Osteoblast (primary cell): ENCODE measurements around the gene RMC1. TPM values are rescaled to one million over a fixed set of nuclear protein-coding genes. Genes with fewer than 3 reads are reported as not detected.
A peak's percentile ranks its signal among the peaks of the same experiment; 100 is the strongest.

Experiments used
- DNase-seq: peaks from one replicate; pipeline ENCODE4 v3.0.0; 2011; ENCODE audit warnings: low spot score, mixed read lengths; ENCODE audit not compliant: insufficient read length; ENCODE audit errors: missing footprints
- H2AFZ ChIP-seq: 2 replicates; pipeline ENCODE4 v1.6.0; 2011; ENCODE audit warnings: mild to moderate bottlenecking, low read length
- H3K27ac ChIP-seq: 2 replicates; pipeline ENCODE4 v1.5.1; 2011; ENCODE audit warnings: mild to moderate bottlenecking, low read depth, low read length, moderate library complexity
- H3K27me3 ChIP-seq: 2 replicates; pipeline ENCODE4 v1.6.0; 2012; ENCODE audit warnings: mild to moderate bottlenecking, control low read depth, inconsistent platforms, low read length, moderate library complexity; ENCODE audit not compliant: insufficient read depth
- H3K36me3 ChIP-seq: 2 replicates; pipeline ENCODE4 v1.5.1; 2011; ENCODE audit warnings: mild to moderate bottlenecking, low read length, control low read depth, moderate library complexity; ENCODE audit not compliant: insufficient read depth
- H3K4me1 ChIP-seq: 2 replicates; pipeline ENCODE4 v1.5.1; 2011; ENCODE audit warnings: mild to moderate bottlenecking, low read length, control low read depth, moderate library complexity; ENCODE audit not compliant: insufficient read depth
- H3K4me2 ChIP-seq: 2 replicates; pipeline ENCODE4 v1.6.0; 2011; ENCODE audit warnings: mild to moderate bottlenecking, low read length; ENCODE audit not compliant: insufficient read depth
- H3K4me3 ChIP-seq: fragments of 200-600 bp; sonication (generic); 3 replicates; pipeline ENCODE4 v1.5.1; 2012; ENCODE audit warnings: mild to moderate bottlenecking, low read length, inconsistent platforms; ENCODE audit not compliant: insufficient read depth
- H3K79me2 ChIP-seq: 2 replicates; pipeline ENCODE4 v1.6.0; 2012; ENCODE audit warnings: mild to moderate bottlenecking, low read length, control low read depth, inconsistent platforms; ENCODE audit not compliant: insufficient read depth
- H3K9me3 ChIP-seq: 2 replicates; pipeline ENCODE4 v1.5.1; 2011; ENCODE audit warnings: low read depth, low read length, control low read depth
- H4K20me1 ChIP-seq: 2 replicates; pipeline ENCODE4 v1.6.0; 2012; ENCODE audit warnings: mild to moderate bottlenecking, low read length, control low read depth; ENCODE audit not compliant: insufficient read depth
- small RNA-seq: library from RNA; depleted of rRNA; stranded (forward); fragments of <200 nt; gene quantifications from one replicate; pipeline ENCODE3, GENCODE V24; 2012
- total RNA-seq: library from RNA; depleted of rRNA; stranded (reverse); fragments of >200 nt; gene quantifications from 2 replicates; pipeline ENCODE4 v1.2.3, GENCODE V29; 2012
- TF ChIP-seq, protein P1 (sequence below): IDR thresholded peaks from 2 replicates; pipeline ENCODE4 v1.5.1; 2011; ENCODE audit warnings: mild to moderate bottlenecking, low read depth, low read length, moderate library complexity; ENCODE audit errors: extremely low read depth

Gene RMC1
- total RNA-seq, 1 donor: 22.8 TPM

DNA sequence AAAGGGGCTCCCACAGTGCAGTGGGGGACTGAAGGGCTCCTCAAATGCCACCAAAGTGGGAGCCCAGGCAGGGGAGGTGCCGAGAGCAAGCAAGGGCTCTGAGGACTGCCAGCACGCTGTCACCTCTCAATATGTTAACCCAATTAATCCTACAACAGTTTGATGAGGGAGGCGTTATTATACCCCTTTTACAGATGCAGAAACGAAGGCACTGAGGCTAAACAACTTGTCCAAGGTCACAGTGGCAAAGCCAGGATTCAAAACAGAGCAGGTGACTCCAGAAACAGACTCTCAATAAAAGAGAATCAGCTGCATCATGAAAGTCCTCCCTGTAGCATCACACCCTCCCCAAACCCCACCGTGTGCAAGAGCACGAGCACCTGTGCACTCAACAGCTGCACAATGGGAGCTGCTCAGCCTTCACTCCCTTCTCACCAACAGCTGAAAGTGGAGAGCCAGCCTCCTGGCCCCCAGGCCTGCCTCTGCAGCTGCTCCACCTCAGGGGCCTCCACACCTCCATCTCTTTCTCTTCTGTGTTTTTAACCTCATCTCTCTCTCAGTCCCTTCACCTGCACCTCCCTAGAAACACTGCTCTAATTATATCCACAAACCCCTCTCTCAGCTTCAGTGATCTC is 74.9 kb downstream of the RMC1 start:
- peaks cover 8% of the 10 kb centered on the region for H3K36me3 ChIP-seq
- TF ChIP-seq, protein P1, sequence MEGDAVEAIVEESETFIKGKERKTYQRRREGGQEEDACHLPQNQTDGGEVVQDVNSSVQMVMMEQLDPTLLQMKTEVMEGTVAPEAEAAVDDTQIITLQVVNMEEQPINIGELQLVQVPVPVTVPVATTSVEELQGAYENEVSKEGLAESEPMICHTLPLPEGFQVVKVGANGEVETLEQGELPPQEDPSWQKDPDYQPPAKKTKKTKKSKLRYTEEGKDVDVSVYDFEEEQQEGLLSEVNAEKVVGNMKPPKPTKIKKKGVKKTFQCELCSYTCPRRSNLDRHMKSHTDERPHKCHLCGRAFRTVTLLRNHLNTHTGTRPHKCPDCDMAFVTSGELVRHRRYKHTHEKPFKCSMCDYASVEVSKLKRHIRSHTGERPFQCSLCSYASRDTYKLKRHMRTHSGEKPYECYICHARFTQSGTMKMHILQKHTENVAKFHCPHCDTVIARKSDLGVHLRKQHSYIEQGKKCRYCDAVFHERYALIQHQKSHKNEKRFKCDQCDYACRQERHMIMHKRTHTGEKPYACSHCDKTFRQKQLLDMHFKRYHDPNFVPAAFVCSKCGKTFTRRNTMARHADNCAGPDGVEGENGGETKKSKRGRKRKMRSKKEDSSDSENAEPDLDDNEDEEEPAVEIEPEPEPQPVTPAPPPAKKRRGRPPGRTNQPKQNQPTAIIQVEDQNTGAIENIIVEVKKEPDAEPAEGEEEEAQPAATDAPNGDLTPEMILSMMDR: no peak
- H3K79me2 ChIP-seq: peaks cover 84% of the 10 kb centered on the region
- no peak overlapping the region for H3K27ac ChIP-seq
- no peak overlapping the region for H3K4me3 ChIP-seq
- DNase-seq: peak; percentile 45
- H3K4me1 ChIP-seq: peaks cover 54% of the 10 kb centered on the region
- peaks cover 42% of the 10 kb centered on the region for H4K20me1 ChIP-seq
- H3K9me3 ChIP-seq: no peaks in the 10 kb centered on the region
- no peak overlapping the region for H2AFZ ChIP-seq
- no peaks in the 10 kb centered on the region for H3K27me3 ChIP-seq
- no peak overlapping the region for H3K4me2 ChIP-seq

DNA sequence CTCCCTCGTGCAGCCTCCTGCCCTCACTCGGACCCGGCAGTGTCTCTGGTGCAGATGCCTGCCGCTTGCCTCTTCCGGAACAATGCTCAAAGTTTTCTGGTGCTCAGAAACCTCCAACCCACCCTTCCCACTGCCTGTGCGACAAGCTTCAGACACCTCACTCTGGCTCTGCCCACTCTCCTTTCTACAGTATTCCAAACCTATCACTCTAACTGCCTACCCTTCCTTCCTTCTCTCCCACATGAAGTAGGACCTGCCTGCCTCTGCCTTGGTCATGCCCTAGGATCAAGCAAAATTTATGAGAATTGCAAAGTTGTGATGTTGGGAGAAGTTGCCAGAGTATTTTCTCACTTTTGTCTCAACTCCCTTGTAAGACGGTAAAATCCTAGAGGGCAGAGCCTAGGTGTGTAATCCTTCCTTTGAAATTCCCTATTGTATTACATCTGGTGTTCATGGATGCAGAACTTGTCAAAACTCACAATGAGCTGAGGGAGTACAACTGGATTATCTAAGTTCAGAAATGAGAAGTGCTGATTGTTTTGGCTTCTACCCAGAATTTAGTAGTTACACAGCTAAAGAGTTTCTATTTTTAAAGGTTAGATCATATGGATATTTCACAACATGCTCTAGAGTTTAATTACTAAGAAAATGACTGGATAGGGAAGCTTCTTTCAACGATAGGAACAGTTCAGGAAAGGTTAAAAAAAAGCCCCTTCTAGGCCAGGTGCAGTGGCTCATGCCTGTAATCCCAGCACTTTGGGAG is 75.8 kb downstream of the RMC1 start:
- Histone ChIP-seq H3K4me3 (no peak overlapping the region), H3K36me3 (peaks cover 5% of the 10 kb centered on the region), H3K79me2 (peaks cover 84% of the 10 kb centered on the region), H3K4me2 (no peak overlapping the region), H2AFZ (no peak overlapping the region), H3K9me3 (no peaks in the 10 kb centered on the region), H4K20me1 (peaks cover 49% of the 10 kb centered on the region), H3K27ac (no peak overlapping the region), H3K4me1 (peaks cover 52% of the 10 kb centered on the region), H3K27me3 (no peaks in the 10 kb centered on the region)
- peak; percentile 84 for DNase-seq
- TF ChIP-seq, protein P1: no peak

DNA sequence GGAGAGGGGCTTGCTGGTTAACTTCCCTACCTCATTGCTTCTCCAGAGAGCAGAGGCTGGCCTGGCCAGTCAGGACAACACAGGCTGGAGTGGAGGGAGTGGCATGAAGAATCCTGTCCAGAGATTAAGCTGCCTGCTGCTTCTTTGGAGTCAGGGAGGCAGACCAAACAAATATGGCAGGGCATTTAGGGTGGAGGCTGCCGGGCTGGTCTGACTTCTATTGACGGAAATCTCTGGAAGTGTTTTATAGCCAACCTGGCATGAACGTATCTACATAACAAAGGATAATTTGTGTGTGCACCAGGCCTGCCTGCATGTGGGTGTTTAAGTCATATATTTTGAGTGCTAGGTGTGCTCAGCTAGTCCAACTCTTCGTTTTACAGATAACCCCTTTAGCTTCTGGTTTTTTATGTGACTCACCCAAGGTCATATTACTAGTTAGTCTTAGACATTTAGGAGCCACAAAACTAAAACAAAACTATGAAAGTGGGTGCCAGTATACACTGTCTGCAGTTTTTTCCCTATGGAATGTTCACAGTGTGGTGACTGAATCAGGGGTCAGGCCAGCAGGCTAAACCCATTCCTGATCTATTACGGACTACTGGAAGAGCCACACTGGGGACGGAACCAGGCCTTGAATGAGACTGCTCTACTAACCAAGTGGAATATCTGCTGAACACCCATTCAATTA is 77.5 kb downstream of the RMC1 start:
- Histone ChIP-seq H3K27me3 (no peaks in the 10 kb centered on the region), H3K4me1 (peaks cover 54% of the 10 kb centered on the region), H2AFZ (no peak overlapping the region), H3K27ac (peak overlapping the region; percentile 64), H3K4me2 (peak overlapping the region; percentile 60), H4K20me1 (peaks cover 46% of the 10 kb centered on the region), H3K9me3 (no peaks in the 10 kb centered on the region), H3K36me3 (no peaks in the 10 kb centered on the region), H3K4me3 (no peak overlapping the region), H3K79me2 (peaks cover 84% of the 10 kb centered on the region)
- peak; percentile 94 for DNase-seq
- TF ChIP-seq, protein P1: no peak

Small RNAs within 50 kb of the gene (small RNA-seq; reads per million reads assigned to genes)
- gene AC026634.1 (not detected), gene RF00019 (not detected)

Other genes starting within 250 kb of the RMC1 start
- gene RIOK3, start 50.2 kb upstream of the RMC1 start, total RNA-seq: 98.1 and 110 TPM in 2 replicates
- 136 and 254 TPM in 2 replicates for gene NPC1, start 83.0 kb downstream of the RMC1 start, total RNA-seq
- 9.8 and 20.9 TPM in 2 replicates for gene ANKRD29, start 159.4 kb downstream of the RMC1 start, total RNA-seq
- gene LAMA3, start 185.9 kb downstream of the RMC1 start, total RNA-seq: 8.3 and 33.3 TPM in 2 replicates